HG03565 (cell line): ENCODE data around the gene SYNM.
A peak's percentile ranks its signal among the peaks of the same experiment; 100 is the strongest.
"Not testable (repeated sequence)": the region's sequence is repeated elsewhere in the genome, so short reads cannot be mapped to it uniquely, and the experiment has no call there.

Experiments
- ATAC-seq: cut with Tn5 transposase; IDR thresholded peaks from one replicate; pipeline ENCODE4 v1.9.1; 2021; ENCODE audit warnings: mild to moderate bottlenecking, moderate library complexity; ENCODE audit not compliant: unreplicated experiment

The SYNM gene

GRCh38 chr15:99105514-99106341 lies 848 bp downstream of the SYNM start:
- peak; percentile 31 for ATAC-seq

GRCh38 chr15:99106417-99107220 lies 1.7 kb downstream of the SYNM start:
- no peak for ATAC-seq

GRCh38 chr15:99108993-99109392 lies 4.1 kb downstream of the SYNM start:
- ATAC-seq = no peak

- no peak for ATAC-seq
Measured at GRCh38 chr15:99109555-99110021, 4.7 kb downstream of the SYNM start.

- ATAC-seq = no peak
Measured at GRCh38 chr15:99110093-99110492, 5.2 kb downstream of the SYNM start.

GRCh38 chr15:99110581-99111320 lies 5.9 kb downstream of the SYNM start:
- ATAC-seq = no peak

- ATAC-seq = not testable (repeated sequence)
Measured at GRCh38 chr15:99111641-99112040, 6.8 kb downstream of the SYNM start.

GRCh38 chr15:99113547-99114271 lies 8.8 kb downstream of the SYNM start:
- ATAC-seq = no peak

- no peak for ATAC-seq
Measured at GRCh38 chr15:99114511-99115299, 9.8 kb downstream of the SYNM start.

- ATAC-seq = no peak
Measured at GRCh38 chr15:99115300-99116215, 10.7 kb downstream of the SYNM start.

- no peak for ATAC-seq
Measured at GRCh38 chr15:99117111-99117510, 12.2 kb downstream of the SYNM start.

- no peak for ATAC-seq
Measured at GRCh38 chr15:99117563-99118257, 12.8 kb downstream of the SYNM start.

- no peak for ATAC-seq
Measured at GRCh38 chr15:99118258-99118632, 13.4 kb downstream of the SYNM start.

GRCh38 chr15:99118801-99119546 lies 14.1 kb downstream of the SYNM start:
- ATAC-seq = no peak

- no peak for ATAC-seq
Measured at GRCh38 chr15:99120050-99120777, 15.3 kb downstream of the SYNM start.

GRCh38 chr15:99121207-99121606 lies 16.3 kb downstream of the SYNM start:
- ATAC-seq = no peak
